H9 (cell line): Measurements from ENCODE around the gene BMPR1A. TPM values are rescaled to one million over a fixed set of nuclear protein-coding genes. Genes with fewer than 3 reads are reported as not detected.

ENCODE experiments used
- DNase-seq: peaks from one replicate; pipeline ENCODE4 v3.0.0-alpha.2; 2017
- H2AFZ ChIP-seq: one replicate; pipeline ENCODE4 v1.6.1; 2013; ENCODE audit warnings: mild to moderate bottlenecking, low read length, control low read depth, moderate library complexity
- H2AK5ac ChIP-seq: 2 replicates; pipeline ENCODE4 v1.6.1; 2013; ENCODE audit warnings: low read length, control low read depth, mixed read lengths; ENCODE audit not compliant: insufficient read length
- H2BK120ac ChIP-seq: one replicate; pipeline ENCODE4 v1.6.1; 2013; ENCODE audit warnings: low read depth, mild to moderate bottlenecking, low read length, control low read depth, inconsistent platforms; ENCODE audit not compliant: poor library complexity, severe bottlenecking
- H2BK12ac ChIP-seq: 2 replicates; pipeline ENCODE4 v1.6.1; 2013; ENCODE audit warnings: low read length, control low read depth, mixed read lengths, low read depth; ENCODE audit not compliant: insufficient read length
- H2BK15ac ChIP-seq: 2 replicates; pipeline ENCODE4 v1.6.1; 2013; ENCODE audit warnings: low read depth, low read length, control low read depth
- H2BK20ac ChIP-seq: one replicate; pipeline ENCODE4 v1.6.1; 2013; ENCODE audit warnings: low read depth, mild to moderate bottlenecking, low read length, control low read depth, inconsistent platforms; ENCODE audit not compliant: poor library complexity, severe bottlenecking
- H2BK5ac ChIP-seq: 2 replicates; pipeline ENCODE4 v1.6.1; 2013; ENCODE audit warnings: low read length, control low read depth, mixed read lengths; ENCODE audit not compliant: insufficient read length
- H3K14ac ChIP-seq: 2 replicates; pipeline ENCODE4 v1.6.1; 2013; ENCODE audit warnings: low read length, control low read depth; ENCODE audit not compliant: insufficient read depth
- H3K18ac ChIP-seq: 2 replicates; pipeline ENCODE4 v1.6.1; 2013; ENCODE audit warnings: low read depth, mild to moderate bottlenecking, mixed read lengths, low read length, control low read depth; ENCODE audit not compliant: insufficient read length
- H3K23ac ChIP-seq: 2 replicates; pipeline ENCODE4 v1.6.1; 2013; ENCODE audit warnings: low read length, control low read depth, mixed read lengths, low read depth; ENCODE audit not compliant: insufficient read length
- H3K23me2 ChIP-seq: 2 replicates; pipeline ENCODE4 v1.6.1; 2013; ENCODE audit warnings: low read depth, mild to moderate bottlenecking, mixed read lengths, low read length, control low read depth; ENCODE audit not compliant: insufficient read length, poor library complexity, severe bottlenecking
- H3K27ac ChIP-seq: 2 replicates; pipeline ENCODE4 v1.5.1; 2013; ENCODE audit warnings: low read length, control low read depth, mixed read lengths, low read depth; ENCODE audit not compliant: insufficient read length
- H3K27me3 ChIP-seq: 2 replicates; pipeline ENCODE4 v1.6.1; 2013; ENCODE audit warnings: low read length, control low read depth, inconsistent platforms; ENCODE audit not compliant: insufficient read depth
- H3K4ac ChIP-seq: 2 replicates; pipeline ENCODE4 v1.6.1; 2013; ENCODE audit warnings: low read depth, mild to moderate bottlenecking, control low read depth, inconsistent platforms, low read length, moderate library complexity
- H3K4me1 ChIP-seq: 2 replicates; pipeline ENCODE4 v1.6.1; 2013; ENCODE audit warnings: low read length, control low read depth, inconsistent platforms; ENCODE audit not compliant: insufficient read depth
- H3K4me2 ChIP-seq: 2 replicates; pipeline ENCODE4 v1.6.1; 2013; ENCODE audit warnings: low read length, control low read depth, mixed read lengths; ENCODE audit not compliant: insufficient read length, insufficient read depth
- H3K56ac ChIP-seq: 2 replicates; pipeline ENCODE4 v1.6.1; 2013; ENCODE audit warnings: low read depth, mild to moderate bottlenecking, mixed read lengths, low read length, control low read depth; ENCODE audit not compliant: insufficient read length
- H3K79me1 ChIP-seq: 2 replicates; pipeline ENCODE4 v1.6.1; 2013; ENCODE audit warnings: low read depth, mild to moderate bottlenecking, moderate library complexity, low read length, control low read depth, inconsistent platforms; ENCODE audit not compliant: insufficient read depth, poor library complexity, severe bottlenecking
- H3K79me2 ChIP-seq: 2 replicates; pipeline ENCODE4 v1.6.1; 2013; ENCODE audit warnings: low read length, control low read depth, inconsistent platforms; ENCODE audit not compliant: insufficient read depth
- H3K9ac ChIP-seq: 2 replicates; pipeline ENCODE4 v1.6.1; 2013; ENCODE audit warnings: low read length, control low read depth, mixed read lengths; ENCODE audit not compliant: insufficient read length; ENCODE audit errors: extremely low read depth
- H3K9me3 ChIP-seq: one replicate; pipeline ENCODE4 v1.6.1; 2013; ENCODE audit warnings: low read depth, low read length, inconsistent platforms; ENCODE audit not compliant: control insufficient read depth
- H3T11ph ChIP-seq: one replicate; pipeline ENCODE4 v1.6.1; 2013; ENCODE audit warnings: mild to moderate bottlenecking, low read length, control low read depth, inconsistent platforms
- H4K20me1 ChIP-seq: one replicate; pipeline ENCODE4 v1.6.1; 2013; ENCODE audit not compliant: control insufficient read depth, insufficient read length, insufficient read depth
- H4K5ac ChIP-seq: 2 replicates; pipeline ENCODE4 v1.6.1; 2013; ENCODE audit warnings: low read depth, mild to moderate bottlenecking, mixed read lengths, low read length, control low read depth; ENCODE audit not compliant: insufficient read length
- H4K8ac ChIP-seq: replicated peaks from 2 replicates; pipeline ENCODE4 v1.6.1; 2013; ENCODE audit warnings: low read length, control low read depth, mixed read lengths, low read depth; ENCODE audit not compliant: insufficient read length
- H4K91ac ChIP-seq: 2 replicates; pipeline ENCODE4 v1.6.1; 2013; ENCODE audit warnings: low read depth, mild to moderate bottlenecking, moderate library complexity, mixed read lengths, low read length, control low read depth; ENCODE audit not compliant: insufficient read length
- H3K27ac Mint-ChIP-seq, 3 experiments: 2 replicates in 2 of 3; 3 replicates in 1 of 3; pipeline ENCODE4 v1.8.0; 2020 to 2021; ENCODE audit warnings: mixed read lengths in 3 of 3, mild to moderate bottlenecking in 1 of 3, moderate library complexity in 1 of 3
- H3K27me3 Mint-ChIP-seq: 2 replicates; pipeline ENCODE4 v1.8.0; 2021; ENCODE audit warnings: low read depth, mild to moderate bottlenecking, moderate library complexity, mixed read lengths
- H3K36me3 Mint-ChIP-seq, 3 experiments: 2 replicates in 2 of 3; 3 replicates in 1 of 3; pipeline ENCODE4 v1.8.0; 2020 to 2021; ENCODE audit warnings: low read depth in 3 of 3, mixed read lengths in 3 of 3; ENCODE audit not compliant: insufficient read depth in 1 of 3
- H3K4me1 Mint-ChIP-seq, 2 experiments: 2 replicates each; pipeline ENCODE4 v1.8.0; 2020; ENCODE audit warnings: mixed read lengths in 2 of 2
- H3K4me3 Mint-ChIP-seq, 2 experiments: 2 replicates in 1 of 2; 3 replicates in 1 of 2; pipeline ENCODE4 v1.8.0; 2020 to 2021; ENCODE audit warnings: mild to moderate bottlenecking in 2 of 2, mixed read lengths in 2 of 2, moderate library complexity in 1 of 2
- H3K9me3 Mint-ChIP-seq, 2 experiments: 2 replicates in 1 of 2; 3 replicates in 1 of 2; pipeline ENCODE4 v1.8.0; 2020; ENCODE audit warnings: mild to moderate bottlenecking in 2 of 2, mixed read lengths in 2 of 2, moderate library complexity in 1 of 2
- WGBS: extraction: QIAGEN DNeasy Blood & Tissue Kit; methylation state at CpG from one replicate; pipeline ENCODE4 v1.1.7; 2013; ENCODE audit warnings: missing lambda C conversion rate, low lambda C conversion rate, mixed read lengths; ENCODE audit not compliant: insufficient read length; ENCODE audit errors: extremely low coverage; 5-methylcytosine and 5-hydroxymethylcytosine counted together
- total RNA-seq: library from RNA; stranded (reverse); gene quantifications from 2 replicates; pipeline ENCODE4 v1.2.1, GENCODE V29; 2021
- TF ChIP-seq, protein P1 (sequence below): fragments of 200-600 bp; sonication (generic); conservative IDR thresholded peaks from 3 replicates; pipeline ENCODE4 v1.8.0; 2021; ENCODE audit warnings: antibody characterized with exemption, mild to moderate bottlenecking

Gene BMPR1A
- total RNA-seq, 1 experiment from 2014 or later, result 138 TPM

- no peak overlapping the region for H2BK120ac ChIP-seq
- no peak overlapping the region for H3K4me3 Mint-ChIP-seq
- peaks cover 44 to 48% of the 10 kb centered on the region in 2 experiments for H3K4me1 Mint-ChIP-seq
- TF ChIP-seq, protein P1, sequence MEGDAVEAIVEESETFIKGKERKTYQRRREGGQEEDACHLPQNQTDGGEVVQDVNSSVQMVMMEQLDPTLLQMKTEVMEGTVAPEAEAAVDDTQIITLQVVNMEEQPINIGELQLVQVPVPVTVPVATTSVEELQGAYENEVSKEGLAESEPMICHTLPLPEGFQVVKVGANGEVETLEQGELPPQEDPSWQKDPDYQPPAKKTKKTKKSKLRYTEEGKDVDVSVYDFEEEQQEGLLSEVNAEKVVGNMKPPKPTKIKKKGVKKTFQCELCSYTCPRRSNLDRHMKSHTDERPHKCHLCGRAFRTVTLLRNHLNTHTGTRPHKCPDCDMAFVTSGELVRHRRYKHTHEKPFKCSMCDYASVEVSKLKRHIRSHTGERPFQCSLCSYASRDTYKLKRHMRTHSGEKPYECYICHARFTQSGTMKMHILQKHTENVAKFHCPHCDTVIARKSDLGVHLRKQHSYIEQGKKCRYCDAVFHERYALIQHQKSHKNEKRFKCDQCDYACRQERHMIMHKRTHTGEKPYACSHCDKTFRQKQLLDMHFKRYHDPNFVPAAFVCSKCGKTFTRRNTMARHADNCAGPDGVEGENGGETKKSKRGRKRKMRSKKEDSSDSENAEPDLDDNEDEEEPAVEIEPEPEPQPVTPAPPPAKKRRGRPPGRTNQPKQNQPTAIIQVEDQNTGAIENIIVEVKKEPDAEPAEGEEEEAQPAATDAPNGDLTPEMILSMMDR, result no peak
- peaks cover 48% of the 10 kb centered on the region; the same call in 1 of the 2 replicates for H3K79me2 ChIP-seq
- no peak overlapping the region for H2AK5ac ChIP-seq
- no peak overlapping the region for H3K27ac Mint-ChIP-seq
- no peak overlapping the region for H3K9ac ChIP-seq
- H2AFZ ChIP-seq, result no peak overlapping the region
- H3T11ph ChIP-seq, result no peak overlapping the region
- no peaks in the 10 kb centered on the region for H3K79me1 ChIP-seq
- no peak overlapping the region for H2BK15ac ChIP-seq
- H2BK12ac ChIP-seq, result no peak overlapping the region
- H2BK20ac ChIP-seq, result no peak overlapping the region
- H3K14ac ChIP-seq, result no peak overlapping the region
- no peak overlapping the region for H3K4ac ChIP-seq
- H3K23ac ChIP-seq, result no peak overlapping the region
- H3K56ac ChIP-seq, result no peak overlapping the region
- H2BK5ac ChIP-seq, result no peak overlapping the region
- H3K18ac ChIP-seq, result no peak overlapping the region
- peaks cover 7% of the 10 kb centered on the region for H3K4me1 ChIP-seq
- H4K20me1 ChIP-seq, result no peaks in the 10 kb centered on the region
- no peak overlapping the region for H3K27ac ChIP-seq
- H3K4me2 ChIP-seq, result no peak overlapping the region
- H3K27me3 ChIP-seq, result no peaks in the 10 kb centered on the region
- H3K23me2 ChIP-seq, result no peaks in the 10 kb centered on the region
- H3K9me3 ChIP-seq, result no peaks in the 10 kb centered on the region
- H4K8ac ChIP-seq, result no peak overlapping the region
- H3K27me3 Mint-ChIP-seq, result no peaks in the 10 kb centered on the region
- H4K5ac ChIP-seq, result no peak overlapping the region
- DNase-seq, result no peak
- peaks cover 3 to 20% (median 17%) of the 10 kb centered on the region in 3 experiments; a peak in 6 of 7 replicates for H3K36me3 Mint-ChIP-seq
- H4K91ac ChIP-seq, result no peak overlapping the region
- no CpG with 5 or more reads among the region's 3 CpGs for WGBS
- H3K9me3 Mint-ChIP-seq, result no peaks in the 10 kb centered on the region
These were observed 48.4 kb downstream of the BMPR1A start for GRCh38 chr10:86804805-86805204.
